HEK293 (cell line): ENCODE data around the gene CENPA.
A peak's percentile ranks its signal among the peaks of the same experiment; 100 is the strongest.

ENCODE experiments used
- CTCF ChIA-PET: fragments of 350-600 bp; formaldehyde crosslinking; extraction: SDS; loops from one replicate; lab custom pipeline; 2021; ENCODE audit warnings: antibody characterized with exemption; lab: Yijun Ruan, JAX
- POLR2A ChIA-PET: fragments of 300-600 bp; formaldehyde crosslinking; extraction: SDS; loops from one replicate; lab custom pipeline; 2020; ENCODE audit warnings: antibody characterized with exemption, inconsistent platforms; lab: Yijun Ruan, JAX
- H3K27ac ChIP-seq: fragments of 200-500 bp; sonication (Bioruptor generic); 2 replicates; pipeline ENCODE4 v1.5.1; 2014; ENCODE audit warnings: low read depth, low read length, control low read depth, inconsistent platforms; ENCODE audit errors: extremely low read depth
- H3K36me3 ChIP-seq, 2 experiments: fragments of 200-500 bp in 1 of 2; sonication (Bioruptor generic) in 1 of 2; 1 replicate in 1 of 2; 2 replicates in 1 of 2; pipeline ENCODE4 v1.5.1; 2014 to 2017; ENCODE audit warnings: inconsistent platforms in 2 of 2, low read length in 2 of 2; ENCODE audit not compliant: control insufficient read depth in 2 of 2, insufficient read depth in 1 of 2
- H3K4me1 ChIP-seq: fragments of 200-500 bp; sonication (Bioruptor generic); 2 replicates; pipeline ENCODE4 v1.5.1; 2014; ENCODE audit warnings: mild to moderate bottlenecking, low read length, inconsistent platforms; ENCODE audit not compliant: control insufficient read depth, insufficient read depth
- H3K4me3 ChIP-seq: 2 replicates; pipeline ENCODE4 v1.5.1; 2011; ENCODE audit warnings: low read depth, mild to moderate bottlenecking, control low read depth, low read length, moderate library complexity
- H3K9me3 ChIP-seq: fragments of 200-500 bp; sonication (Bioruptor generic); 2 replicates; pipeline ENCODE4 v1.5.1; 2014; ENCODE audit warnings: low read depth, low read length, inconsistent platforms; ENCODE audit not compliant: control insufficient read depth, insufficient read depth
- IKZF3 ChIP-seq: fragments of 450-650 bp; IDR thresholded peaks from 2 replicates; pipeline ENCODE4 v1.5.0; 2018; ENCODE audit warnings: missing biosample characterization, mild to moderate bottlenecking, missing genetic modification characterization, moderate library complexity
- KLF10 ChIP-seq: fragments of 450-650 bp; IDR thresholded peaks from 2 replicates; pipeline ENCODE4 v1.5.1; 2018; ENCODE audit warnings: missing biosample characterization, mild to moderate bottlenecking, missing genetic modification characterization
- KLF16 ChIP-seq: fragments of 450-650 bp; formaldehyde crosslinking; IDR thresholded peaks from 2 replicates; pipeline ENCODE4 v1.5.1; 2017; ENCODE audit warnings: missing biosample characterization, missing genetic modification characterization
- SP7 ChIP-seq: fragments of 450-650 bp; formaldehyde crosslinking; IDR thresholded peaks from 2 replicates; pipeline ENCODE4 v1.5.1; 2016; ENCODE audit warnings: missing biosample characterization, missing genetic modification characterization
- ZBTB17 ChIP-seq: fragments of 450-650 bp; formaldehyde crosslinking; IDR thresholded peaks from 2 replicates; pipeline ENCODE4 v1.5.1; 2016; ENCODE audit warnings: missing biosample characterization, missing genetic modification characterization
- ZBTB8A ChIP-seq: fragments of 450-650 bp; formaldehyde crosslinking; IDR thresholded peaks from 2 replicates; pipeline ENCODE4 v1.5.1; 2016; ENCODE audit warnings: missing biosample characterization, missing genetic modification characterization
- ZFP41 ChIP-seq: fragments of 450-650 bp; formaldehyde crosslinking; IDR thresholded peaks from 2 replicates; pipeline ENCODE4 v1.5.1; 2016; ENCODE audit warnings: missing biosample characterization, missing genetic modification characterization, borderline replicate concordance
- ZNF138 ChIP-seq: fragments of 450-650 bp; formaldehyde crosslinking; IDR thresholded peaks from 2 replicates; pipeline ENCODE4 v1.5.1; 2016; ENCODE audit warnings: missing biosample characterization, missing genetic modification characterization, borderline replicate concordance
- ZNF16 ChIP-seq: fragments of 450-650 bp; formaldehyde crosslinking; IDR thresholded peaks from 2 replicates; pipeline ENCODE4 v1.5.1; 2016; ENCODE audit warnings: low read depth, missing biosample characterization, missing genetic modification characterization
- ZNF211 ChIP-seq: fragments of 450-650 bp; formaldehyde crosslinking; IDR thresholded peaks from 2 replicates; pipeline ENCODE4 v1.5.1; 2016; ENCODE audit warnings: low read depth, missing biosample characterization, missing genetic modification characterization
- ZNF311 ChIP-seq: fragments of 450-650 bp; formaldehyde crosslinking; IDR thresholded peaks from 2 replicates; pipeline ENCODE4 v1.5.1; 2017; ENCODE audit warnings: missing biosample characterization, missing genetic modification characterization, borderline replicate concordance
- ZNF366 ChIP-seq: fragments of 450-650 bp; formaldehyde crosslinking; conservative IDR thresholded peaks from 2 replicates; pipeline ENCODE4 v1.5.1; 2016; ENCODE audit warnings: missing biosample characterization, missing genetic modification characterization
- ZNF404 ChIP-seq: fragments of 450-650 bp; formaldehyde crosslinking; IDR thresholded peaks from 2 replicates; pipeline ENCODE4 v1.5.1; 2017; ENCODE audit warnings: missing biosample characterization, missing genetic modification characterization
- ZNF48 ChIP-seq: fragments of 450-650 bp; formaldehyde crosslinking; IDR thresholded peaks from 2 replicates; pipeline ENCODE4 v1.5.1; 2016; ENCODE audit warnings: missing biosample characterization, missing genetic modification characterization
- ZNF610 ChIP-seq: fragments of 450-650 bp; formaldehyde crosslinking; IDR thresholded peaks from 2 replicates; pipeline ENCODE4 v1.5.1; 2016; ENCODE audit warnings: missing biosample characterization, missing genetic modification characterization, borderline replicate concordance
- ZNF629 ChIP-seq: fragments of 450-650 bp; formaldehyde crosslinking; IDR thresholded peaks from 2 replicates; pipeline ENCODE4 v1.5.1; 2017; ENCODE audit warnings: missing biosample characterization, missing genetic modification characterization
- ZSCAN16 ChIP-seq: fragments of 450-650 bp; formaldehyde crosslinking; IDR thresholded peaks from 2 replicates; pipeline ENCODE4 v1.5.1; 2016; ENCODE audit warnings: missing biosample characterization, missing genetic modification characterization
- TF ChIP-seq, protein P1 (sequence below): fragments of 450-650 bp; formaldehyde crosslinking; IDR thresholded peaks from 2 replicates; pipeline ENCODE4 v1.5.1; 2016; ENCODE audit warnings: missing biosample characterization, missing genetic modification characterization, borderline replicate concordance
- TF ChIP-seq, protein P2 (sequence below): fragments of 450-650 bp; formaldehyde crosslinking; conservative IDR thresholded peaks from 2 replicates; pipeline ENCODE4 v1.5.1; 2016; ENCODE audit warnings: low read depth, missing biosample characterization, missing genetic modification characterization
- TF ChIP-seq, protein P3 (sequence below): fragments of 450-650 bp; formaldehyde crosslinking; IDR thresholded peaks from 2 replicates; pipeline ENCODE4 v1.5.1; 2017; ENCODE audit warnings: missing biosample characterization, missing genetic modification characterization
- TF ChIP-seq, protein P4 (sequence below): fragments of 450-650 bp; formaldehyde crosslinking; IDR thresholded peaks from 2 replicates; pipeline ENCODE4 v1.5.1; 2016; ENCODE audit warnings: missing biosample characterization, missing genetic modification characterization, borderline replicate concordance

CENPA gene

DNA sequence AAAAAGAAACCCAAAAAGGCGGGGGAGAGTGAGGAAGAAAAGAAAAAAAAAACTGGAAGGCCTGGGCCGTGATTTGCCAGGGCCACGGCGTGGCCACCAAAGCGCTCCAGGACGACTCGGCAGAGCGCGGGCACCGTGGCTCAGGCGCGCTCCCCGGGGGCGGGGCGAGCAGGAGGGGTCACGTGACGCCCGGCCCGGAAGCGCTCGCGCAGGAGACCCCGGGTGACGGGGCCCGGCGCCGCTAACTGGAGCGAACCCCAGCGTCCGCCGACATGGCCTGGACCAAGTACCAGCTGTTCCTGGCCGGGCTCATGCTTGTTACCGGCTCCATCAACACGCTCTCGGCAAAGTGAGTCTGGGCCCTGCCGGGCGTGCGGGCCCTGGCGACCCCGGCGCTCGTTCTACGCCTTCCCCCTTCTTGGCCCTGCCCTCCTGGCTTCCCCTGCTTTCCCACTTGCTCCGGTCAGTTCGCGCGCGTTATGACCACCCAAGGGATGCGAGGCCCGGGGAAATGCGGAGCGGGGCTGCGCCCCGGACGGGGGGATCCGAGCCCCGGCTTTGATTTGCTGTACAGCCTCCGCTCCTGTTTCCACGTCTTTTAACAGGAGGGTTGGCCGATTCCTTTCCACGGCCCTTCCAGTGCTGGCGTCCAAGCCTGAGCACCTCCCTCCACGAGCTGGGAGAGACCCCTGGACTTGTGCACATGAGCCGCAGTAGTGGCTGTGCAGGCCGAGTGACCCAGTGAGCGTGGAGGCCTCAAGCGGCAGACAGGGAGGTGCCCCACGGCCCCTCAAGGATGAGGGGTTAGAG, 21.6 kb upstream of the CENPA start, which contains the start of gene SLC35F6 (continued):
- TF ChIP-seq, protein P1, sequence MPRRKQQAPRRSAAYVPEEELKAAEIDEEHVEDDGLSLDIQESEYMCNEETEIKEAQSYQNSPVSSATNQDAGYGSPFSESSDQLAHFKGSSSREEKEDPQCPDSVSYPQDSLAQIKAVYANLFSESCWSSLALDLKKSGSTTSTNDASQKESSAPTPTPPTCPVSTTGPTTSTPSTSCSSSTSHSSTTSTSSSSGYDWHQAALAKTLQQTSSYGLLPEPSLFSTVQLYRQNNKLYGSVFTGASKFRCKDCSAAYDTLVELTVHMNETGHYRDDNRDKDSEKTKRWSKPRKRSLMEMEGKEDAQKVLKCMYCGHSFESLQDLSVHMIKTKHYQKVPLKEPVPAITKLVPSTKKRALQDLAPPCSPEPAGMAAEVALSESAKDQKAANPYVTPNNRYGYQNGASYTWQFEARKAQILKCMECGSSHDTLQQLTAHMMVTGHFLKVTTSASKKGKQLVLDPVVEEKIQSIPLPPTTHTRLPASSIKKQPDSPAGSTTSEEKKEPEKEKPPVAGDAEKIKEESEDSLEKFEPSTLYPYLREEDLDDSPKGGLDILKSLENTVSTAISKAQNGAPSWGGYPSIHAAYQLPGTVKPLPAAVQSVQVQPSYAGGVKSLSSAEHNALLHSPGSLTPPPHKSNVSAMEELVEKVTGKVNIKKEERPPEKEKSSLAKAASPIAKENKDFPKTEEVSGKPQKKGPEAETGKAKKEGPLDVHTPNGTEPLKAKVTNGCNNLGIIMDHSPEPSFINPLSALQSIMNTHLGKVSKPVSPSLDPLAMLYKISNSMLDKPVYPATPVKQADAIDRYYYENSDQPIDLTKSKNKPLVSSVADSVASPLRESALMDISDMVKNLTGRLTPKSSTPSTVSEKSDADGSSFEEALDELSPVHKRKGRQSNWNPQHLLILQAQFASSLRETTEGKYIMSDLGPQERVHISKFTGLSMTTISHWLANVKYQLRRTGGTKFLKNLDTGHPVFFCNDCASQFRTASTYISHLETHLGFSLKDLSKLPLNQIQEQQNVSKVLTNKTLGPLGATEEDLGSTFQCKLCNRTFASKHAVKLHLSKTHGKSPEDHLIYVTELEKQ (tag by site-specific recombination) = 0 out of 2 replicates have a peak, but pooled peaks have one; percentile 6
- TF ChIP-seq ZNF211 (tag by site-specific recombination) = no peak
- TF ChIP-seq, protein P2, sequence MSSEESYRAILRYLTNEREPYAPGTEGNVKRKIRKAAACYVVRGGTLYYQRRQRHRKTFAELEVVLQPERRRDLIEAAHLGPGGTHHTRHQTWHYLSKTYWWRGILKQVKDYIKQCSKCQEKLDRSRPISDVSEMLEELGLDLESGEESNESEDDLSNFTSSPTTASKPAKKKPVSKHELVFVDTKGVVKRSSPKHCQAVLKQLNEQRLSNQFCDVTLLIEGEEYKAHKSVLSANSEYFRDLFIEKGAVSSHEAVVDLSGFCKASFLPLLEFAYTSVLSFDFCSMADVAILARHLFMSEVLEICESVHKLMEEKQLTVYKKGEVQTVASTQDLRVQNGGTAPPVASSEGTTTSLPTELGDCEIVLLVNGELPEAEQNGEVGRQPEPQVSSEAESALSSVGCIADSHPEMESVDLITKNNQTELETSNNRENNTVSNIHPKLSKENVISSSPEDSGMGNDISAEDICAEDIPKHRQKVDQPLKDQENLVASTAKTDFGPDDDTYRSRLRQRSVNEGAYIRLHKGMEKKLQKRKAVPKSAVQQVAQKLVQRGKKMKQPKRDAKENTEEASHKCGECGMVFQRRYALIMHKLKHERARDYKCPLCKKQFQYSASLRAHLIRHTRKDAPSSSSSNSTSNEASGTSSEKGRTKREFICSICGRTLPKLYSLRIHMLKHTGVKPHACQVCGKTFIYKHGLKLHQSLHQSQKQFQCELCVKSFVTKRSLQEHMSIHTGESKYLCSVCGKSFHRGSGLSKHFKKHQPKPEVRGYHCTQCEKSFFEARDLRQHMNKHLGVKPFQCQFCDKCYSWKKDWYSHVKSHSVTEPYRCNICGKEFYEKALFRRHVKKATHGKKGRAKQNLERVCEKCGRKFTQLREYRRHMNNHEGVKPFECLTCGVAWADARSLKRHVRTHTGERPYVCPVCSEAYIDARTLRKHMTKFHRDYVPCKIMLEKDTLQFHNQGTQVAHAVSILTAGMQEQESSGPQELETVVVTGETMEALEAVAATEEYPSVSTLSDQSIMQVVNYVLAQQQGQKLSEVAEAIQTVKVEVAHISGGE (tag by site-specific recombination) = peak; percentile 79
- TF ChIP-seq ZNF311 = no peak
- TF ChIP-seq ZNF138 = no peak
- TF ChIP-seq SP7 (tag by site-specific recombination) = peak; percentile 61
- TF ChIP-seq ZNF610 = 0 out of 2 replicates have a peak, but pooled peaks have one; percentile 49
- TF ChIP-seq KLF10 (tag by site-specific recombination) = peak; percentile 61
- TF ChIP-seq, protein P3, sequence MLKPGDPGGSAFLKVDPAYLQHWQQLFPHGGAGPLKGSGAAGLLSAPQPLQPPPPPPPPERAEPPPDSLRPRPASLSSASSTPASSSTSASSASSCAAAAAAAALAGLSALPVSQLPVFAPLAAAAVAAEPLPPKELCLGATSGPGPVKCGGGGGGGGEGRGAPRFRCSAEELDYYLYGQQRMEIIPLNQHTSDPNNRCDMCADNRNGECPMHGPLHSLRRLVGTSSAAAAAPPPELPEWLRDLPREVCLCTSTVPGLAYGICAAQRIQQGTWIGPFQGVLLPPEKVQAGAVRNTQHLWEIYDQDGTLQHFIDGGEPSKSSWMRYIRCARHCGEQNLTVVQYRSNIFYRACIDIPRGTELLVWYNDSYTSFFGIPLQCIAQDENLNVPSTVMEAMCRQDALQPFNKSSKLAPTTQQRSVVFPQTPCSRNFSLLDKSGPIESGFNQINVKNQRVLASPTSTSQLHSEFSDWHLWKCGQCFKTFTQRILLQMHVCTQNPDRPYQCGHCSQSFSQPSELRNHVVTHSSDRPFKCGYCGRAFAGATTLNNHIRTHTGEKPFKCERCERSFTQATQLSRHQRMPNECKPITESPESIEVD (tag by site-specific recombination) = no peak
- peak; percentile 43; the same call in 1 of the 2 replicates for TF ChIP-seq ZBTB8A
- no peak; the same call in 1 of the 2 replicates for TF ChIP-seq ZBTB17
- TF ChIP-seq, all 188 proteins: peak for 29

DNA sequence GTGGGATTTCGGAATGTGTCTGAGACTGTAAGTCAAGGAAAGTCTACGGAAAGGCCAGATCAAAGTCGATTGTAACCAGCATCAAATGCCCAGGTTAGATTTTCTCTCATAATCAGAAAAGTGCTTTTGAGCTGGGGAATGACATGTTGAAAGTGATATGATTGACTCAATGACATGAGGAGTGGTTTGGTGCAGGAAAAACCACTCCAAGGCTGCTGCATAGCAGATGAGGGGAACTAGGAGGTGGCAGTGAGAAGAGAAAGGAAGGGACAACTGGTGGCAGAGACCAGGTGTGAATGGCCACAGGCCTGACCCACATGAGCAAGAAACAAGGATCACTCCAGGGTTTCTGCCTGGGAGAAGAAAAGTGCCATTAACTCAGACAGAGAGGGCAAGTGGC, 20.9 kb upstream of the CENPA start:
- Histone ChIP-seq H3K27ac (peak overlapping the region; percentile 44; the same call in 1 of the 2 replicates), H3K4me3 (peak overlapping the region; percentile 93), H3K9me3 (no peaks in the 10 kb centered on the region), H3K36me3 (peaks cover 0 to 10% of the 10 kb centered on the region in 2 experiments; a peak in 1 of 3 replicates), H3K4me1 (no peaks in the 10 kb centered on the region)
- ChIA-PET CTCF (no interaction called here), POLR2A (interaction anchor here (0.6 to 1.1 kb wide), 3 partner anchors 22 to 1802 kb away, joined by 3 to 5 read pairs (median 3); no protein-coding TSS in a partner anchor)
- TF ChIP-seq ZNF404 (tag by site-specific recombination) (no peak), SP7 (tag by site-specific recombination) (no peak), ZNF366 (no peak), ZSCAN16 (tag by site-specific recombination) (no peak), KLF16 (tag by site-specific recombination) (no peak), ZNF211 (tag by site-specific recombination) (no peak), ZNF629 (tag by site-specific recombination) (no peak), ZFP41 (tag by site-specific recombination) (no peak), IKZF3 (tag by site-specific recombination) (no peak), ZNF16 (tag by site-specific recombination) (no peak), ZNF48 (tag by site-specific recombination) (no peak)
- TF ChIP-seq, protein P4, sequence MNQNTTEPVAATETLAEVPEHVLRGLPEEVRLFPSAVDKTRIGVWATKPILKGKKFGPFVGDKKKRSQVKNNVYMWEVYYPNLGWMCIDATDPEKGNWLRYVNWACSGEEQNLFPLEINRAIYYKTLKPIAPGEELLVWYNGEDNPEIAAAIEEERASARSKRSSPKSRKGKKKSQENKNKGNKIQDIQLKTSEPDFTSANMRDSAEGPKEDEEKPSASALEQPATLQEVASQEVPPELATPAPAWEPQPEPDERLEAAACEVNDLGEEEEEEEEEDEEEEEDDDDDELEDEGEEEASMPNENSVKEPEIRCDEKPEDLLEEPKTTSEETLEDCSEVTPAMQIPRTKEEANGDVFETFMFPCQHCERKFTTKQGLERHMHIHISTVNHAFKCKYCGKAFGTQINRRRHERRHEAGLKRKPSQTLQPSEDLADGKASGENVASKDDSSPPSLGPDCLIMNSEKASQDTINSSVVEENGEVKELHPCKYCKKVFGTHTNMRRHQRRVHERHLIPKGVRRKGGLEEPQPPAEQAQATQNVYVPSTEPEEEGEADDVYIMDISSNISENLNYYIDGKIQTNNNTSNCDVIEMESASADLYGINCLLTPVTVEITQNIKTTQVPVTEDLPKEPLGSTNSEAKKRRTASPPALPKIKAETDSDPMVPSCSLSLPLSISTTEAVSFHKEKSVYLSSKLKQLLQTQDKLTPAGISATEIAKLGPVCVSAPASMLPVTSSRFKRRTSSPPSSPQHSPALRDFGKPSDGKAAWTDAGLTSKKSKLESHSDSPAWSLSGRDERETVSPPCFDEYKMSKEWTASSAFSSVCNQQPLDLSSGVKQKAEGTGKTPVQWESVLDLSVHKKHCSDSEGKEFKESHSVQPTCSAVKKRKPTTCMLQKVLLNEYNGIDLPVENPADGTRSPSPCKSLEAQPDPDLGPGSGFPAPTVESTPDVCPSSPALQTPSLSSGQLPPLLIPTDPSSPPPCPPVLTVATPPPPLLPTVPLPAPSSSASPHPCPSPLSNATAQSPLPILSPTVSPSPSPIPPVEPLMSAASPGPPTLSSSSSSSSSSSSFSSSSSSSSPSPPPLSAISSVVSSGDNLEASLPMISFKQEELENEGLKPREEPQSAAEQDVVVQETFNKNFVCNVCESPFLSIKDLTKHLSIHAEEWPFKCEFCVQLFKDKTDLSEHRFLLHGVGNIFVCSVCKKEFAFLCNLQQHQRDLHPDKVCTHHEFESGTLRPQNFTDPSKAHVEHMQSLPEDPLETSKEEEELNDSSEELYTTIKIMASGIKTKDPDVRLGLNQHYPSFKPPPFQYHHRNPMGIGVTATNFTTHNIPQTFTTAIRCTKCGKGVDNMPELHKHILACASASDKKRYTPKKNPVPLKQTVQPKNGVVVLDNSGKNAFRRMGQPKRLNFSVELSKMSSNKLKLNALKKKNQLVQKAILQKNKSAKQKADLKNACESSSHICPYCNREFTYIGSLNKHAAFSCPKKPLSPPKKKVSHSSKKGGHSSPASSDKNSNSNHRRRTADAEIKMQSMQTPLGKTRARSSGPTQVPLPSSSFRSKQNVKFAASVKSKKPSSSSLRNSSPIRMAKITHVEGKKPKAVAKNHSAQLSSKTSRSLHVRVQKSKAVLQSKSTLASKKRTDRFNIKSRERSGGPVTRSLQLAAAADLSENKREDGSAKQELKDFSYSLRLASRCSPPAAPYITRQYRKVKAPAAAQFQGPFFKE (tag by site-specific recombination) = no peak
